Smooth muscle cell (in vitro differentiated cells): ENCODE measurements around the gene CDK4. TPM values are rescaled to one million over a fixed set of nuclear protein-coding genes. Genes with fewer than 3 reads are reported as not detected.

Experiments
- DNase-seq: peaks from one replicate; lab custom pipeline; 2025; ENCODE audit not compliant: unreplicated experiment; lab: John Stamatoyannopoulos, UW
- H2AFZ ChIP-seq: fragments of 200-600 bp; sonication (generic); 2 replicates; pipeline ENCODE4 v1.6.0; 2016; ENCODE audit warnings: antibody characterized with exemption, low read depth, mild to moderate bottlenecking
- H3F3A ChIP-seq: fragments of 200-600 bp; sonication (generic); 2 replicates; pipeline ENCODE4 v1.6.0; 2017; ENCODE audit warnings: antibody characterized with exemption, low read depth
- H3K27ac ChIP-seq: fragments of 200-600 bp; sonication (generic); 2 replicates; pipeline ENCODE4 v1.5.1; 2016; ENCODE audit warnings: low read depth, mild to moderate bottlenecking
- H3K27me3 ChIP-seq: fragments of 200-600 bp; sonication (generic); 2 replicates; pipeline ENCODE4 v1.6.1; 2016; ENCODE audit warnings: low read depth, mild to moderate bottlenecking
- H3K36me3 ChIP-seq: fragments of 200-600 bp; sonication (generic); 2 replicates; pipeline ENCODE4 v1.5.1; 2016; ENCODE audit warnings: low read depth
- H3K4me1 ChIP-seq: fragments of 200-600 bp; sonication (generic); 2 replicates; pipeline ENCODE4 v1.5.1; 2016; ENCODE audit warnings: low read depth
- H3K4me2 ChIP-seq: fragments of 200-600 bp; sonication (generic); 2 replicates; pipeline ENCODE4 v1.6.0; 2016; ENCODE audit warnings: mild to moderate bottlenecking
- H3K4me3 ChIP-seq: fragments of 200-600 bp; sonication (generic); 2 replicates; pipeline ENCODE4 v1.5.1; 2016; ENCODE audit warnings: mild to moderate bottlenecking
- H3K79me2 ChIP-seq: fragments of 200-600 bp; sonication (generic); 2 replicates; pipeline ENCODE4 v1.6.0; 2016; ENCODE audit warnings: low read depth, mild to moderate bottlenecking
- H3K9ac ChIP-seq: fragments of 200-600 bp; sonication (generic); 2 replicates; pipeline ENCODE4 v1.6.0; 2016; ENCODE audit warnings: low read depth
- H3K9me3 ChIP-seq: fragments of 200-600 bp; sonication (generic); replicated peaks from 2 replicates; pipeline ENCODE4 v1.5.1; 2016; ENCODE audit warnings: low read depth
- H4K20me1 ChIP-seq: fragments of 200-600 bp; sonication (generic); 2 replicates; pipeline ENCODE4 v1.6.0; 2016; ENCODE audit warnings: low read depth
- CTCF ChIP-seq: fragments of 200-600 bp; sonication (generic); IDR thresholded peaks from 2 replicates; pipeline ENCODE4 v1.5.1; 2017; ENCODE audit warnings: borderline replicate concordance, mild to moderate bottlenecking, antibody characterized with exemption; ENCODE audit not compliant: insufficient read depth, poor library complexity, severe bottlenecking
- WGBS: methylation state at CpG from one replicate; pipeline ENCODE4 v1.1.7; 2016; ENCODE audit warnings: low lambda C conversion rate; 5-methylcytosine and 5-hydroxymethylcytosine counted together
- polyA plus RNA-seq: library from polyadenylated mRNA; unstranded; fragments of >200 nt; fragmentation: Nextera tagmentation; extraction: Ambion mirVana; gene quantifications from 2 replicates; pipeline ENCODE4 v1.2.1, GENCODE V29; 2016
- total RNA-seq: library from RNA; depleted of rRNA; stranded (reverse); fragments of >200 nt; gene quantifications from 2 replicates; pipeline ENCODE4 v1.2.3, GENCODE V29; 2014

CDK4 gene
- total and polyA plus RNA-seq, 2 experiments from 2014 or later = 144 to 235 TPM

- Histone ChIP-seq H3K9ac (no peak overlapping the region), H3K9me3 (no peaks in the 10 kb centered on the region), H3K4me3 (no peak overlapping the region), H3K27ac (no peak overlapping the region), H2AFZ (no peak overlapping the region), H3K79me2 (no peaks in the 10 kb centered on the region), H3F3A (no peaks in the 10 kb centered on the region), H3K36me3 (no peaks in the 10 kb centered on the region), H3K4me2 (no peak overlapping the region), H3K27me3 (peaks cover 14% of the 10 kb centered on the region), H3K4me1 (no peaks in the 10 kb centered on the region), H4K20me1 (no peaks in the 10 kb centered on the region)
- WGBS = 89% methylated on average over 11 of the region's 11 CpGs
- DNase-seq = no peak
- TF ChIP-seq CTCF = no peak
Measured at GRCh38 chr12:57720606-57721595, 31.2 kb downstream of the CDK4 start.

- Histone ChIP-seq H3K36me3 (no peaks in the 10 kb centered on the region), H3K4me3 (no peak overlapping the region), H3F3A (no peaks in the 10 kb centered on the region), H3K4me2 (no peak overlapping the region), H2AFZ (no peak overlapping the region), H3K27ac (no peak overlapping the region), H3K9ac (no peak overlapping the region), H4K20me1 (no peaks in the 10 kb centered on the region), H3K9me3 (no peaks in the 10 kb centered on the region), H3K27me3 (peaks cover 7% of the 10 kb centered on the region), H3K79me2 (no peaks in the 10 kb centered on the region), H3K4me1 (no peaks in the 10 kb centered on the region)
- no peak for DNase-seq
- TF ChIP-seq CTCF = no peak
- 95% methylated on average over 19 of the region's 20 CpGs for WGBS
Measured at GRCh38 chr12:57719777-57720605, 32.1 kb downstream of the CDK4 start.

- 98% methylated on average over 15 of the region's 15 CpGs for WGBS
- no peaks in the 10 kb centered on the region for H3K79me2 ChIP-seq
- no peak for DNase-seq
- TF ChIP-seq CTCF = no peak
- H3K27ac ChIP-seq = no peak overlapping the region
- no peaks in the 10 kb centered on the region for H3F3A ChIP-seq
- H3K9me3 ChIP-seq = no peaks in the 10 kb centered on the region
- no peak overlapping the region for H3K9ac ChIP-seq
- no peaks in the 10 kb centered on the region for H3K27me3 ChIP-seq
- H4K20me1 ChIP-seq = no peaks in the 10 kb centered on the region
- H2AFZ ChIP-seq = no peak overlapping the region
- no peaks in the 10 kb centered on the region for H3K4me1 ChIP-seq
- H3K36me3 ChIP-seq = no peaks in the 10 kb centered on the region
- no peak overlapping the region for H3K4me2 ChIP-seq
- no peak overlapping the region for H3K4me3 ChIP-seq
Measured at GRCh38 chr12:57718641-57719528, 33.2 kb downstream of the CDK4 start.
